ENCODE measurements around the gene NPHP3.

Gene NPHP3

GRCh38 chr3:132690040-132690439 is 32.2 kb downstream of the NPHP3 start:
- H3K27ac ChIP-seq (replicated peaks) = no peak overlapping the region

GRCh38 chr3:132682201-132682600 is 40.0 kb downstream of the NPHP3 start:
- H3K4me3 ChIP-seq (replicated peaks; ENCODE audit: insufficient read depth, low read length) = no peak overlapping the region
- H3K27ac ChIP-seq (replicated peaks) = no peak overlapping the region
- no peak for DNase-seq (ENCODE audit: low read depth in 1 of 2, low spot score in 1 of 2)
- no peak for TF ChIP-seq REST (IDR thresholded peaks at IDR 0.05; ENCODE audit: insufficient replicate concordance, low read depth)
- no peak for TF ChIP-seq POLR2AphosphoS5 (IDR thresholded peaks at IDR 0.05; ENCODE audit: low read depth)
- no peak for TF ChIP-seq SPI1 (IDR thresholded peaks at IDR 0.05; ENCODE audit: borderline replicate concordance, low read depth)
- TF ChIP-seq GABPA (IDR thresholded peaks at IDR 0.05; ENCODE audit: low read depth) = no peak
- no peak for TF ChIP-seq CTCF (IDR thresholded peaks at IDR 0.05; ENCODE audit: insufficient read depth, low read length)
- H3K27me3 ChIP-seq (ENCODE audit: insufficient read depth, poor library complexity, severe bottlenecking) = no peaks in the 10 kb centered on the region

More at GRCh38 chr3:132690040-132690439, 32.2 kb downstream of the NPHP3 start:
- H3K27me3 ChIP-seq (ENCODE audit: insufficient read depth, poor library complexity, severe bottlenecking) = no peaks in the 10 kb centered on the region
- DNase-seq (ENCODE audit: low read depth in 1 of 2, low spot score in 1 of 2) = no peak
- TF ChIP-seq CTCF (IDR thresholded peaks at IDR 0.05; ENCODE audit: insufficient read depth, low read length) = no peak
- no peak overlapping the region for H3K4me3 ChIP-seq (replicated peaks; ENCODE audit: insufficient read depth, low read length)

GRCh38 chr3:132681421-132681820 is 40.8 kb downstream of the NPHP3 start:
- no peak for TF ChIP-seq POLR2AphosphoS5 (IDR thresholded peaks at IDR 0.05; ENCODE audit: low read depth)
- Histone ChIP-seq H3K4me3 (replicated peaks; ENCODE audit: insufficient read depth, low read length) (no peak overlapping the region), H3K27ac (replicated peaks) (no peak overlapping the region), H3K27me3 (ENCODE audit: insufficient read depth, poor library complexity, severe bottlenecking) (no peaks in the 10 kb centered on the region)
- DNase-seq (ENCODE audit: low read depth in 1 of 2, low spot score in 1 of 2) = no peak

- TF ChIP-seq POLR2AphosphoS5 (IDR thresholded peaks at IDR 0.05; ENCODE audit: low read depth) (no peak), CTCF (IDR thresholded peaks at IDR 0.05; ENCODE audit: insufficient read depth, low read length) (no peak), REST (IDR thresholded peaks at IDR 0.05; ENCODE audit: insufficient replicate concordance, low read depth) (no peak), GABPA (IDR thresholded peaks at IDR 0.05; ENCODE audit: low read depth) (no peak), SPI1 (IDR thresholded peaks at IDR 0.05; ENCODE audit: borderline replicate concordance, low read depth) (no peak)
- H3K4me3 ChIP-seq (replicated peaks; ENCODE audit: insufficient read depth, low read length) = no peak overlapping the region
- H3K27me3 ChIP-seq (ENCODE audit: insufficient read depth, poor library complexity, severe bottlenecking) = no peaks in the 10 kb centered on the region
- no peak overlapping the region for H3K27ac ChIP-seq (replicated peaks)
- no peak for DNase-seq (ENCODE audit: low read depth in 1 of 2, low spot score in 1 of 2)
These were observed 42.3 kb downstream of the NPHP3 start for GRCh38 chr3:132679911-132680310.
